PFSK-1 (cell line): Measurements from ENCODE around the gene HOXD12. TPM values are rescaled to one million over a fixed set of nuclear protein-coding genes. Genes with fewer than 3 reads are reported as not detected.

ENCODE experiments used
- FOXP2 ChIP-seq: optimal IDR thresholded peaks from 2 replicates; pipeline ENCODE3; 2011; ENCODE audit warnings: borderline replicate concordance, control low read depth, inconsistent platforms; ENCODE audit not compliant: insufficient read depth; ENCODE audit errors: extremely low read length, extremely low read depth
- POLR2AphosphoS5 ChIP-seq: IDR thresholded peaks from 2 replicates; pipeline ENCODE4 v1.6.1; 2012; ENCODE audit warnings: low read depth, mild to moderate bottlenecking, control low read depth, low read length, moderate library complexity
- SIN3A ChIP-seq: IDR thresholded peaks from 2 replicates; pipeline ENCODE4 v1.6.1; 2012; ENCODE audit warnings: mild to moderate bottlenecking, low read length, moderate library complexity, borderline replicate concordance; ENCODE audit not compliant: insufficient read depth
- TAF1 ChIP-seq: IDR thresholded peaks from 2 replicates; pipeline ENCODE4 v1.6.1; 2012; ENCODE audit warnings: low read length, control low read depth, borderline replicate concordance; ENCODE audit not compliant: insufficient read depth
- polyA plus RNA-seq: library from polyadenylated mRNA; unstranded; fragments of >200 nt; gene quantifications from one replicate; pipeline ENCODE4 v1.2.1, GENCODE V29; 2012; ENCODE audit warnings: low read depth, missing spikeins; ENCODE audit not compliant: insufficient read length
- TF ChIP-seq, protein P1 (sequence below), 2 experiments: IDR thresholded peaks; 2 replicates each; pipeline versions ENCODE4 v1.6.1 to v1.8.0; 2011 to 2012; ENCODE audit warnings: low read depth in 2 of 2, low read length in 2 of 2, control low read depth in 1 of 2, inconsistent platforms in 1 of 2, mild to moderate bottlenecking in 1 of 2, moderate library complexity in 1 of 2; ENCODE audit not compliant: insufficient read depth in 1 of 2

HOXD12 gene, protein sequence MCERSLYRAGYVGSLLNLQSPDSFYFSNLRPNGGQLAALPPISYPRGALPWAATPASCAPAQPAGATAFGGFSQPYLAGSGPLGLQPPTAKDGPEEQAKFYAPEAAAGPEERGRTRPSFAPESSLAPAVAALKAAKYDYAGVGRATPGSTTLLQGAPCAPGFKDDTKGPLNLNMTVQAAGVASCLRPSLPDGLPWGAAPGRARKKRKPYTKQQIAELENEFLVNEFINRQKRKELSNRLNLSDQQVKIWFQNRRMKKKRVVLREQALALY
- not detected for polyA plus RNA-seq

DNA sequence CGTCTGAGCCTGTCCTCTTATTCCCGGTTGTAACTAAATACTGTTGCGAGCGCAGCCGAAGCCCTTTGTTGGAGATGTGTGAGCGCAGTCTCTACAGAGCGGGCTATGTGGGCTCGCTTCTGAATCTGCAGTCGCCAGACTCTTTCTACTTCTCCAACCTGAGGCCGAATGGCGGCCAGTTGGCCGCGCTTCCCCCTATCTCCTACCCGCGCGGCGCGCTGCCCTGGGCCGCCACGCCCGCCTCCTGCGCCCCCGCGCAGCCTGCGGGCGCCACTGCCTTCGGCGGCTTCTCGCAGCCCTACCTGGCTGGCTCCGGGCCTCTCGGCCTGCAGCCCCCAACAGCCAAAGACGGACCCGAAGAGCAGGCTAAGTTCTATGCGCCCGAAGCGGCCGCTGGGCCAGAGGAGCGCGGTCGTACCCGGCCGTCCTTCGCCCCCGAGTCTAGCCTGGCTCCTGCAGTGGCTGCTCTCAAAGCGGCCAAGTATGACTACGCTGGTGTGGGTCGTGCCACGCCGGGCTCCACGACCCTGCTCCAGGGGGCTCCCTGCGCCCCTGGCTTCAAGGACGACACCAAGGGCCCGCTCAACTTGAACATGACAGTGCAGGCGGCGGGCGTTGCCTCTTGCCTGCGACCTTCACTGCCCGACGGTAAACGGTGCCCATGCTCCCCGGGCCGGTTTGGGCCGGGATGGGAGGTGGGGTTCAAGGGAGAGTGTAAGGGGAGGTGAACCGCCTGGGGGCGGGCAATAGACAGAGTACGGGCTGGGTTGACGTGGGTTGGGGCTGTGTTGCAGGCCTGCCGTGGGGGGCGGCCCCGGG, at the start of gene HOXD12:
Gene HOXD12, plus strand, starts transcription at position 68 of the 819 bp plus-strand sequence. Its CDS starts 7 bp downstream, at position 75.
- no peak for TF ChIP-seq FOXP2
- TF ChIP-seq, protein P1, sequence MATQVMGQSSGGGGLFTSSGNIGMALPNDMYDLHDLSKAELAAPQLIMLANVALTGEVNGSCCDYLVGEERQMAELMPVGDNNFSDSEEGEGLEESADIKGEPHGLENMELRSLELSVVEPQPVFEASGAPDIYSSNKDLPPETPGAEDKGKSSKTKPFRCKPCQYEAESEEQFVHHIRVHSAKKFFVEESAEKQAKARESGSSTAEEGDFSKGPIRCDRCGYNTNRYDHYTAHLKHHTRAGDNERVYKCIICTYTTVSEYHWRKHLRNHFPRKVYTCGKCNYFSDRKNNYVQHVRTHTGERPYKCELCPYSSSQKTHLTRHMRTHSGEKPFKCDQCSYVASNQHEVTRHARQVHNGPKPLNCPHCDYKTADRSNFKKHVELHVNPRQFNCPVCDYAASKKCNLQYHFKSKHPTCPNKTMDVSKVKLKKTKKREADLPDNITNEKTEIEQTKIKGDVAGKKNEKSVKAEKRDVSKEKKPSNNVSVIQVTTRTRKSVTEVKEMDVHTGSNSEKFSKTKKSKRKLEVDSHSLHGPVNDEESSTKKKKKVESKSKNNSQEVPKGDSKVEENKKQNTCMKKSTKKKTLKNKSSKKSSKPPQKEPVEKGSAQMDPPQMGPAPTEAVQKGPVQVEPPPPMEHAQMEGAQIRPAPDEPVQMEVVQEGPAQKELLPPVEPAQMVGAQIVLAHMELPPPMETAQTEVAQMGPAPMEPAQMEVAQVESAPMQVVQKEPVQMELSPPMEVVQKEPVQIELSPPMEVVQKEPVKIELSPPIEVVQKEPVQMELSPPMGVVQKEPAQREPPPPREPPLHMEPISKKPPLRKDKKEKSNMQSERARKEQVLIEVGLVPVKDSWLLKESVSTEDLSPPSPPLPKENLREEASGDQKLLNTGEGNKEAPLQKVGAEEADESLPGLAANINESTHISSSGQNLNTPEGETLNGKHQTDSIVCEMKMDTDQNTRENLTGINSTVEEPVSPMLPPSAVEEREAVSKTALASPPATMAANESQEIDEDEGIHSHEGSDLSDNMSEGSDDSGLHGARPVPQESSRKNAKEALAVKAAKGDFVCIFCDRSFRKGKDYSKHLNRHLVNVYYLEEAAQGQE (IDR thresholded peaks at IDR 0.05; ENCODE audit: insufficient read depth in 1 of 2, low read depth in 2 of 2, low read length in 2 of 2): no peak

DNA sequence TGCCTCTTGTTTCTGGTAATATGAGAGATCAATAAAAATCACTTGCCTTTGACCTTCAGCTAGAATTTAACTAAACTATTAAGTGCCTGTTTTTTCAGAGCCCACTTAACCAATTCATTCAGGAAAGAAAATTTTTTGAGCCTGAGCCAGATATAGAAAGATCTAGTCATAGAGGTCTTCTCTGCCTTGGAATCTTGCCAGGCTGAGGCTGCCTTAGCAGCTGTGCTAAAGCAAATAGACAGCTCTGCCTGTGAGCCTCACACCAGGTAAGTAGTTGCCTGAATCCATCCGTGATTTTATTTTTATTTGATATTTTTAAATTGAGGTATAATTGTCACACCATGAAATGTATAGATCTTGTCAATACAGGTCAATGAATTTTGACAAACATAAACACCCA, 43.2 kb upstream of the HOXD12 start:
- TF ChIP-seq TAF1 (no peak), SIN3A (no peak)
- TF ChIP-seq, protein P1 (IDR thresholded peaks at IDR 0.05; ENCODE audit: insufficient read depth in 1 of 2, low read depth in 2 of 2, low read length in 2 of 2): no peak

GRCh38 chr2:176063958-176064357, 35.6 kb upstream of the HOXD12 start:
- TF ChIP-seq, protein P1 (IDR thresholded peaks at IDR 0.05; ENCODE audit: insufficient read depth in 1 of 2, low read depth in 2 of 2, low read length in 2 of 2): no peak
- no peak for TF ChIP-seq TAF1
- TF ChIP-seq POLR2AphosphoS5: no peak
- TF ChIP-seq FOXP2: no peak
- TF ChIP-seq SIN3A: no peak

DNA sequence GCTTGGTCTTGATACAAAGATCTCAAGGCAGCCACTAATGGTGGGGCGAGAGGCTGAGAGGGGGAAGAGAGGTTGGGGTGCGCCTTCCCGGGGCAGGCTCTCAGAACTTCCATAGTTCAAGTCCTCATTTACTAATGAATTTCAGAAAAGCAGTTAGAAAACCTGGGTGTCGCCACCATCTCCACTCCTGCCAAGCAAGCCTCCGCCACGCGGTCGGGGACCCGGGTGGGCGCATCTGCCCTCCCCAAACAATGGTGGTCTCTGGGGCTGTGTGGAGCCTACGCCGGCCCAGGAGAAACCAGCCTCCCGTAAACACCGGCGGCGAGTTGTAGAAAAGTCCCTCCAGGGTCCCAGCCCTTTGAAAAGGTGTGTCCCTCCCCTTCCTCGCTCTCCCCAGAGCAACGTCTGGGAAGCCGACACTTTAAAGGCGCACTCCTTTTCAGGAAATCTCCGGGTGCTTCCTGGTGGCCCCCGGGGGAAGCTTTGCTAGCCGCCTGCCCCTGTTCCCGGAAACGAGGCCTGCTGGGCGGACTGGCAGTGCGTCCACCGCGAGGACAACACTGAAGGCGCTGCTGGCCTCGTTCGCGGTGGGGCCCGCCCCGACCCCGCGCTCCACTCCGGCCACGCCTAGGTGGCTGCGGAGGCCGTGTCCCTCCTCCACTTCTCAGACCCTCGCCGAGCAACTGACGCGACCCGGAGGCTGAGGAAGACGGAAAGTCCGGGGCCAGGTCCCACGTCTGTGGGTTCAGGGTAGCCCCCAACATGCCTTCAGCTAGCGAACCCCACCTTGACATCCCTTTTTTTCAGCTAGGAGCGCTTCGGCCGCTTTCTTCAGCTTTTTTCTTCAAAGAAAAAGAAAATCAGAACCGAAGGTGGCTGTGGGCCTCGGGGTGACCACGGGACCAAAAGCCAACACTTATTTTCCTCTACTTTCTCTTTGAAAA, 32.7 kb upstream of the HOXD12 start:
- no peak for TF ChIP-seq POLR2AphosphoS5
- TF ChIP-seq, protein P1 (IDR thresholded peaks at IDR 0.05; ENCODE audit: insufficient read depth in 1 of 2, low read depth in 2 of 2, low read length in 2 of 2): no peak
- TF ChIP-seq FOXP2: no peak
- no peak for TF ChIP-seq TAF1
- no peak for TF ChIP-seq SIN3A
